H9 (cell line): ENCODE measurements around the gene COX6A1. TPM values are rescaled to one million over a fixed set of nuclear protein-coding genes. Genes with fewer than 3 reads are reported as not detected.

Experiments used
- DNase-seq: peaks from one replicate; pipeline ENCODE4 v3.0.0-alpha.2; 2017
- H2AFZ ChIP-seq: one replicate; pipeline ENCODE4 v1.6.1; 2013; ENCODE audit warnings: mild to moderate bottlenecking, low read length, control low read depth, moderate library complexity
- H2AK5ac ChIP-seq: 2 replicates; pipeline ENCODE4 v1.6.1; 2013; ENCODE audit warnings: low read length, control low read depth, mixed read lengths; ENCODE audit not compliant: insufficient read length
- H2BK120ac ChIP-seq: one replicate; pipeline ENCODE4 v1.6.1; 2013; ENCODE audit warnings: low read depth, mild to moderate bottlenecking, low read length, control low read depth, inconsistent platforms; ENCODE audit not compliant: poor library complexity, severe bottlenecking
- H2BK12ac ChIP-seq: 2 replicates; pipeline ENCODE4 v1.6.1; 2013; ENCODE audit warnings: low read length, control low read depth, mixed read lengths, low read depth; ENCODE audit not compliant: insufficient read length
- H2BK15ac ChIP-seq: 2 replicates; pipeline ENCODE4 v1.6.1; 2013; ENCODE audit warnings: low read depth, low read length, control low read depth
- H2BK20ac ChIP-seq: one replicate; pipeline ENCODE4 v1.6.1; 2013; ENCODE audit warnings: low read depth, mild to moderate bottlenecking, low read length, control low read depth, inconsistent platforms; ENCODE audit not compliant: poor library complexity, severe bottlenecking
- H2BK5ac ChIP-seq: 2 replicates; pipeline ENCODE4 v1.6.1; 2013; ENCODE audit warnings: low read length, control low read depth, mixed read lengths; ENCODE audit not compliant: insufficient read length
- H3K14ac ChIP-seq: 2 replicates; pipeline ENCODE4 v1.6.1; 2013; ENCODE audit warnings: low read length, control low read depth; ENCODE audit not compliant: insufficient read depth
- H3K18ac ChIP-seq: 2 replicates; pipeline ENCODE4 v1.6.1; 2013; ENCODE audit warnings: low read depth, mild to moderate bottlenecking, mixed read lengths, low read length, control low read depth; ENCODE audit not compliant: insufficient read length
- H3K23ac ChIP-seq: 2 replicates; pipeline ENCODE4 v1.6.1; 2013; ENCODE audit warnings: low read length, control low read depth, mixed read lengths, low read depth; ENCODE audit not compliant: insufficient read length
- H3K23me2 ChIP-seq: 2 replicates; pipeline ENCODE4 v1.6.1; 2013; ENCODE audit warnings: low read depth, mild to moderate bottlenecking, mixed read lengths, low read length, control low read depth; ENCODE audit not compliant: insufficient read length, poor library complexity, severe bottlenecking
- H3K27ac ChIP-seq: 2 replicates; pipeline ENCODE4 v1.5.1; 2013; ENCODE audit warnings: low read length, control low read depth, mixed read lengths, low read depth; ENCODE audit not compliant: insufficient read length
- H3K27me3 ChIP-seq: 2 replicates; pipeline ENCODE4 v1.6.1; 2013; ENCODE audit warnings: low read length, control low read depth, inconsistent platforms; ENCODE audit not compliant: insufficient read depth
- H3K4ac ChIP-seq: 2 replicates; pipeline ENCODE4 v1.6.1; 2013; ENCODE audit warnings: low read depth, mild to moderate bottlenecking, control low read depth, inconsistent platforms, low read length, moderate library complexity
- H3K4me1 ChIP-seq: 2 replicates; pipeline ENCODE4 v1.6.1; 2013; ENCODE audit warnings: low read length, control low read depth, inconsistent platforms; ENCODE audit not compliant: insufficient read depth
- H3K4me2 ChIP-seq: 2 replicates; pipeline ENCODE4 v1.6.1; 2013; ENCODE audit warnings: low read length, control low read depth, mixed read lengths; ENCODE audit not compliant: insufficient read length, insufficient read depth
- H3K56ac ChIP-seq: 2 replicates; pipeline ENCODE4 v1.6.1; 2013; ENCODE audit warnings: low read depth, mild to moderate bottlenecking, mixed read lengths, low read length, control low read depth; ENCODE audit not compliant: insufficient read length
- H3K79me1 ChIP-seq: 2 replicates; pipeline ENCODE4 v1.6.1; 2013; ENCODE audit warnings: low read depth, mild to moderate bottlenecking, moderate library complexity, low read length, control low read depth, inconsistent platforms; ENCODE audit not compliant: insufficient read depth, poor library complexity, severe bottlenecking
- H3K79me2 ChIP-seq: 2 replicates; pipeline ENCODE4 v1.6.1; 2013; ENCODE audit warnings: low read length, control low read depth, inconsistent platforms; ENCODE audit not compliant: insufficient read depth
- H3K9ac ChIP-seq: 2 replicates; pipeline ENCODE4 v1.6.1; 2013; ENCODE audit warnings: low read length, control low read depth, mixed read lengths; ENCODE audit not compliant: insufficient read length; ENCODE audit errors: extremely low read depth
- H3K9me3 ChIP-seq: one replicate; pipeline ENCODE4 v1.6.1; 2013; ENCODE audit warnings: low read depth, low read length, inconsistent platforms; ENCODE audit not compliant: control insufficient read depth
- H3T11ph ChIP-seq: one replicate; pipeline ENCODE4 v1.6.1; 2013; ENCODE audit warnings: mild to moderate bottlenecking, low read length, control low read depth, inconsistent platforms
- H4K20me1 ChIP-seq: one replicate; pipeline ENCODE4 v1.6.1; 2013; ENCODE audit not compliant: control insufficient read depth, insufficient read length, insufficient read depth
- H4K5ac ChIP-seq: 2 replicates; pipeline ENCODE4 v1.6.1; 2013; ENCODE audit warnings: low read depth, mild to moderate bottlenecking, mixed read lengths, low read length, control low read depth; ENCODE audit not compliant: insufficient read length
- H4K8ac ChIP-seq: replicated peaks from 2 replicates; pipeline ENCODE4 v1.6.1; 2013; ENCODE audit warnings: low read length, control low read depth, mixed read lengths, low read depth; ENCODE audit not compliant: insufficient read length
- H4K91ac ChIP-seq: 2 replicates; pipeline ENCODE4 v1.6.1; 2013; ENCODE audit warnings: low read depth, mild to moderate bottlenecking, moderate library complexity, mixed read lengths, low read length, control low read depth; ENCODE audit not compliant: insufficient read length
- H3K27ac Mint-ChIP-seq, 3 experiments: 2 replicates in 2 of 3; 3 replicates in 1 of 3; pipeline ENCODE4 v1.8.0; 2020 to 2021; ENCODE audit warnings: mixed read lengths in 3 of 3, mild to moderate bottlenecking in 1 of 3, moderate library complexity in 1 of 3
- H3K27me3 Mint-ChIP-seq: 2 replicates; pipeline ENCODE4 v1.8.0; 2021; ENCODE audit warnings: low read depth, mild to moderate bottlenecking, moderate library complexity, mixed read lengths
- H3K36me3 Mint-ChIP-seq, 3 experiments: 2 replicates in 2 of 3; 3 replicates in 1 of 3; pipeline ENCODE4 v1.8.0; 2020 to 2021; ENCODE audit warnings: low read depth in 3 of 3, mixed read lengths in 3 of 3; ENCODE audit not compliant: insufficient read depth in 1 of 3
- H3K4me1 Mint-ChIP-seq, 2 experiments: 2 replicates each; pipeline ENCODE4 v1.8.0; 2020; ENCODE audit warnings: mixed read lengths in 2 of 2
- H3K4me3 Mint-ChIP-seq, 2 experiments: 2 replicates in 1 of 2; 3 replicates in 1 of 2; pipeline ENCODE4 v1.8.0; 2020 to 2021; ENCODE audit warnings: mild to moderate bottlenecking in 2 of 2, mixed read lengths in 2 of 2, moderate library complexity in 1 of 2
- H3K9me3 Mint-ChIP-seq, 2 experiments: 2 replicates in 1 of 2; 3 replicates in 1 of 2; pipeline ENCODE4 v1.8.0; 2020; ENCODE audit warnings: mild to moderate bottlenecking in 2 of 2, mixed read lengths in 2 of 2, moderate library complexity in 1 of 2
- WGBS: extraction: QIAGEN DNeasy Blood & Tissue Kit; methylation state at CpG from one replicate; pipeline ENCODE4 v1.1.7; 2013; ENCODE audit warnings: missing lambda C conversion rate, low lambda C conversion rate, mixed read lengths; ENCODE audit not compliant: insufficient read length; ENCODE audit errors: extremely low coverage; 5-methylcytosine and 5-hydroxymethylcytosine counted together
- total RNA-seq: library from RNA; stranded (reverse); gene quantifications from 2 replicates; pipeline ENCODE4 v1.2.1, GENCODE V29; 2021
- TF ChIP-seq, protein P1 (sequence below): fragments of 200-600 bp; sonication (generic); conservative IDR thresholded peaks from 3 replicates; pipeline ENCODE4 v1.8.0; 2021; ENCODE audit warnings: antibody characterized with exemption, mild to moderate bottlenecking

COX6A1 gene
- total RNA-seq, 1 experiment from 2014 or later = 415 TPM

DNA sequence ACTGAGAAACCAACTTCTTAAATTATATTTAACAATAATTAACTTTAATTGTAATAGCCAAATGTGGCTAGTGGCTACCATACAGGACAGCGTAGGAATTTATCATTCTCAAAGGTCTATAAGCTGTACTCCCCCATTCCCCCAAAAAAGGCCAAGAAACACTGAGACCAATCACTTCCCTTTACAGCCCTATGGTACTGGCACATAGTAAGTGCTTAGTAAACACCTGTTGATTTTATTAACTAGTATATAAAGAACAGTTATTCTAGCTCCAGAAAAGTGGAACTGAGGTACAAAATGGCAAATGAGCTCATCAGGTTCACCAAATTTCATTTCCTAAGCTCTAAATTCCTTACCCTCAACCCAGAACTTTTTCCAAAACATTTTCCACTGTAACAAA lies 37.7 kb downstream of the COX6A1 start:
- no peak overlapping the region for H3K23ac ChIP-seq
- no CpG with 5 or more reads among the region's 1 CpG for WGBS
- H3K9ac ChIP-seq = no peak overlapping the region
- H3K27me3 ChIP-seq = no peaks in the 10 kb centered on the region
- H3K27ac ChIP-seq = no peak overlapping the region
- no peaks in the 10 kb centered on the region for H3K23me2 ChIP-seq
- H3K4ac ChIP-seq = no peak overlapping the region
- DNase-seq = no peak
- no peak overlapping the region for H2BK120ac ChIP-seq
- H3K36me3 Mint-ChIP-seq = no peaks in the 10 kb centered on the region
- no peak overlapping the region for H3K27ac Mint-ChIP-seq
- H4K20me1 ChIP-seq = no peaks in the 10 kb centered on the region
- peaks cover 18% of the 10 kb centered on the region in 2 experiments for H3K4me1 Mint-ChIP-seq
- no peaks in the 10 kb centered on the region for H3K79me1 ChIP-seq
- no peak overlapping the region for H3K14ac ChIP-seq
- no peaks in the 10 kb centered on the region; the same call in 1 of the 2 replicates for H3K4me1 ChIP-seq
- H2BK15ac ChIP-seq = no peak overlapping the region
- H2BK12ac ChIP-seq = no peak overlapping the region
- H2AK5ac ChIP-seq = no peak overlapping the region
- H2BK20ac ChIP-seq = no peak overlapping the region
- no peak overlapping the region for H3K4me3 Mint-ChIP-seq
- H3K27me3 Mint-ChIP-seq = no peaks in the 10 kb centered on the region
- no peak overlapping the region for H3K4me2 ChIP-seq
- TF ChIP-seq, protein P1, sequence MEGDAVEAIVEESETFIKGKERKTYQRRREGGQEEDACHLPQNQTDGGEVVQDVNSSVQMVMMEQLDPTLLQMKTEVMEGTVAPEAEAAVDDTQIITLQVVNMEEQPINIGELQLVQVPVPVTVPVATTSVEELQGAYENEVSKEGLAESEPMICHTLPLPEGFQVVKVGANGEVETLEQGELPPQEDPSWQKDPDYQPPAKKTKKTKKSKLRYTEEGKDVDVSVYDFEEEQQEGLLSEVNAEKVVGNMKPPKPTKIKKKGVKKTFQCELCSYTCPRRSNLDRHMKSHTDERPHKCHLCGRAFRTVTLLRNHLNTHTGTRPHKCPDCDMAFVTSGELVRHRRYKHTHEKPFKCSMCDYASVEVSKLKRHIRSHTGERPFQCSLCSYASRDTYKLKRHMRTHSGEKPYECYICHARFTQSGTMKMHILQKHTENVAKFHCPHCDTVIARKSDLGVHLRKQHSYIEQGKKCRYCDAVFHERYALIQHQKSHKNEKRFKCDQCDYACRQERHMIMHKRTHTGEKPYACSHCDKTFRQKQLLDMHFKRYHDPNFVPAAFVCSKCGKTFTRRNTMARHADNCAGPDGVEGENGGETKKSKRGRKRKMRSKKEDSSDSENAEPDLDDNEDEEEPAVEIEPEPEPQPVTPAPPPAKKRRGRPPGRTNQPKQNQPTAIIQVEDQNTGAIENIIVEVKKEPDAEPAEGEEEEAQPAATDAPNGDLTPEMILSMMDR = no peak
- H4K5ac ChIP-seq = no peak overlapping the region
- H4K91ac ChIP-seq = no peak overlapping the region
- H3K79me2 ChIP-seq = no peaks in the 10 kb centered on the region
- no peak overlapping the region for H3T11ph ChIP-seq
- H2BK5ac ChIP-seq = no peak overlapping the region
- H3K56ac ChIP-seq = no peak overlapping the region
- no peaks in the 10 kb centered on the region for H3K9me3 ChIP-seq
- H4K8ac ChIP-seq = no peak overlapping the region
- no peak overlapping the region for H2AFZ ChIP-seq
- no peak overlapping the region for H3K18ac ChIP-seq
- no peaks in the 10 kb centered on the region for H3K9me3 Mint-ChIP-seq
